ENCODE measurements around the gene CELA2B. TPM values are rescaled to one million over a fixed set of nuclear protein-coding genes. Genes with fewer than 3 reads are reported as not detected.

CELA2B gene
- total RNA-seq, 6 experiments from 2014 or later, result not detected

GRCh38 chr1:15525050-15526020 is 49.4 kb downstream of the CELA2B start:
- H3K4me3 ChIP-seq, result peak overlapping the region; percentile 37 to 77 (median 51)
- TF ChIP-seq POLR2A (IDR thresholded peaks at IDR 0.05) (no peak), CTCF (IDR thresholded peaks at IDR 0.05) (no peak)
- no peak for DNase-seq
- no peaks in the 10 kb centered on the region for H3K9me3 ChIP-seq
- intact Hi-C loops (cut with DNase I), result no loop called here
- H3K27me3 ChIP-seq, result no peaks in the 10 kb centered on the region
- 2% methylated on average over 24 of the region's 40 CpGs for WGBS (ENCODE audit: insufficient coverage, low coverage, low lambda C conversion rate, missing lambda C conversion rate)
- peak in 2 of 4 donors; percentile 70 to 75 for ATAC-seq
- peaks cover 0 to 18% (median 12%) of the 10 kb centered on the region in 4 donors for H3K4me1 ChIP-seq
- H3K27ac ChIP-seq, result peak overlapping the region; percentile 72 to 94 (median 85)
- no peaks in the 10 kb centered on the region for H3K36me3 ChIP-seq

- no peaks in the 10 kb centered on the region for H3K27me3 ChIP-seq
- no peaks in the 10 kb centered on the region for H3K9me3 ChIP-seq
- H3K4me3 ChIP-seq, result peak overlapping the region in 2 of 3 donors; percentile 6 to 77
- TF ChIP-seq POLR2A (IDR thresholded peaks at IDR 0.05), result no peak
- TF ChIP-seq CTCF (IDR thresholded peaks at IDR 0.05), result no peak
- DNase-seq, result no peak
- intact Hi-C loops (cut with DNase I), result no loop called here
- peak overlapping the region; percentile 72 to 94 (median 85) for H3K27ac ChIP-seq
- peaks cover 0 to 18% (median 12%) of the 10 kb centered on the region in 4 donors for H3K4me1 ChIP-seq
- ATAC-seq, result no peak
- WGBS (ENCODE audit: insufficient coverage, low coverage, low lambda C conversion rate, missing lambda C conversion rate), result 5% methylated on average over 9 of the region's 9 CpGs
- no peaks in the 10 kb centered on the region for H3K36me3 ChIP-seq
Observed at GRCh38 chr1:15526021-15526489, 50.2 kb downstream of the CELA2B start.

GRCh38 chr1:15526490-15527339 is 50.8 kb downstream of the CELA2B start, which contains the start of gene DNAJC16:
DNAJC16 (plus strand) TSS chr1:15526848; CDS start chr1:15529106, 2,258 bp downstream.
- under 1% methylated on average over 24 of the region's 65 CpGs for WGBS (ENCODE audit: insufficient coverage, low coverage, low lambda C conversion rate, missing lambda C conversion rate)
- H3K27ac ChIP-seq, result peak within 1 kb of the TSS; percentile 72 to 94 (median 85)
- TF ChIP-seq CTCF (IDR thresholded peaks at IDR 0.05), result peak in 3 of 4 donors; percentile 18 to 36 (median 34)
- peak; percentile 88 for TF ChIP-seq POLR2A (IDR thresholded peaks at IDR 0.05)
- intact Hi-C loops (cut with DNase I), result no loop called here
- no peaks in the 10 kb centered on the region for H3K36me3 ChIP-seq
- no peaks in the 10 kb centered on the region for H3K27me3 ChIP-seq
- DNase-seq (peak; percentile 98 to 100 (median 99)), ATAC-seq (peak; percentile 56 to 72 (median 65))
- H3K9me3 ChIP-seq, result no peaks in the 10 kb centered on the region
- H3K4me3 ChIP-seq, result peak within 1 kb of the TSS; percentile 71 to 88 (median 77)
- peaks cover 0 to 18% (median 12%) of the 10 kb centered on the region in 4 donors for H3K4me1 ChIP-seq

- ATAC-seq, result no peak
- no peak for DNase-seq
- 95% methylated on average over 4 of the region's 4 CpGs for WGBS (ENCODE audit: insufficient coverage, low coverage, low lambda C conversion rate, missing lambda C conversion rate)
Observed at GRCh38 chr1:15531003-15531402, 55.1 kb downstream of the CELA2B start.

More at GRCh38 chr1:15531003-15531402, 55.1 kb downstream of the CELA2B start:
- Histone ChIP-seq H3K27me3 (no peaks in the 10 kb centered on the region), H3K4me1 (peaks cover 0 to 11% (median 10%) of the 10 kb centered on the region in 4 donors), H3K4me3 (no peak overlapping the region), H3K36me3 (peaks cover 0 to 22% (median 0%) of the 10 kb centered on the region in 4 donors), H3K27ac (no peak overlapping the region), H3K9me3 (no peaks in the 10 kb centered on the region)
- TF ChIP-seq CTCF (IDR thresholded peaks at IDR 0.05), result no peak
- TF ChIP-seq POLR2A (IDR thresholded peaks at IDR 0.05), result no peak
- intact Hi-C loops (cut with DNase I), result no loop called here

Data from right lobe of liver (tissue), 6 donors.